SU-DHL-6 (cell line): ENCODE results near the gene BAIAP3.

Experiments
- H2AFZ ChIP-seq: fragments of 200-600 bp; sonication (generic); 2 replicates; pipeline ENCODE4 v1.6.1; 2014; ENCODE audit warnings: low read depth, mild to moderate bottlenecking, moderate library complexity, mixed read lengths, antibody characterized with exemption, low read length; ENCODE audit not compliant: severe bottlenecking
- H3F3A ChIP-seq: fragments of 200-600 bp; shearing (Covaris generic); 2 replicates; pipeline ENCODE4 v1.6.0; 2016; ENCODE audit warnings: antibody characterized with exemption, mild to moderate bottlenecking; ENCODE audit not compliant: insufficient read depth
- H3K27ac ChIP-seq: fragments of 200-600 bp; sonication (generic); 2 replicates; pipeline ENCODE4 v1.5.1; 2016; ENCODE audit warnings: low read depth, mild to moderate bottlenecking, low read length, moderate library complexity, mixed read lengths
- H3K27me3 ChIP-seq: fragments of 200-600 bp; sonication (generic), shearing (Covaris generic); 2 replicates; pipeline ENCODE4 v1.6.0; 2014; ENCODE audit warnings: mild to moderate bottlenecking, low read length
- H3K36me3 ChIP-seq: fragments of 200-600 bp; sonication (generic); 2 replicates; pipeline ENCODE4 v1.6.1; 2014; ENCODE audit warnings: mild to moderate bottlenecking, low read length, mixed read lengths
- H3K4me2 ChIP-seq: fragments of 300-600, 200-600 bp; shearing (Covaris generic), sonication (generic); 2 replicates; pipeline ENCODE4 v1.6.0; 2014; ENCODE audit warnings: low read length, low read depth, mild to moderate bottlenecking; ENCODE audit not compliant: poor library complexity, severe bottlenecking
- H3K4me3 ChIP-seq: fragments of 200-600 bp; sonication (generic); 2 replicates; pipeline ENCODE4 v1.5.1; 2014; ENCODE audit warnings: antibody characterized with exemption, low read length, mild to moderate bottlenecking, mixed read lengths; ENCODE audit not compliant: insufficient read depth, poor library complexity, severe bottlenecking
- H3K79me2 ChIP-seq: fragments of 200-600 bp; sonication (generic); 2 replicates; pipeline ENCODE4 v1.6.1; 2014; ENCODE audit warnings: mild to moderate bottlenecking, low read length, moderate library complexity; ENCODE audit not compliant: insufficient read depth
- H3K9ac ChIP-seq: fragments of 200-600 bp; sonication (generic); 2 replicates; pipeline ENCODE4 v1.7.0; 2014; ENCODE audit warnings: mild to moderate bottlenecking, low read length
- H3K9me2 ChIP-seq: fragments of 200-600 bp; sonication (generic); replicated peaks from 2 replicates; pipeline ENCODE4 v1.6.1; 2014; ENCODE audit warnings: low read length; ENCODE audit not compliant: insufficient read depth
- H3K9me3 ChIP-seq: fragments of 200-600 bp; sonication (generic); 2 replicates; pipeline ENCODE4 v1.6.1; 2014; ENCODE audit warnings: low read length, mixed read lengths; ENCODE audit not compliant: insufficient read depth
- H4K20me1 ChIP-seq: fragments of 200-600 bp; sonication (generic); 2 replicates; pipeline ENCODE4 v1.6.1; 2014; ENCODE audit warnings: low read depth, mild to moderate bottlenecking, antibody characterized with exemption, low read length, moderate library complexity, mixed read lengths
- CTCF ChIP-seq: fragments of 200-600 bp; sonication (generic); IDR thresholded peaks from one replicate; pipeline ENCODE4 v1.5.1; 2017; ENCODE audit warnings: antibody characterized with exemption, mild to moderate bottlenecking, low read length, moderate library complexity; ENCODE audit not compliant: insufficient read depth, poor library complexity, severe bottlenecking
- EZH2phosphoT487 ChIP-seq: fragments of 200-600 bp; sonication (generic), shearing (Covaris generic); conservative IDR thresholded peaks from 2 replicates; pipeline ENCODE4 v1.6.1; 2018; ENCODE audit warnings: mild to moderate bottlenecking, antibody characterized with exemption, low read length, moderate library complexity, mixed read lengths

BAIAP3 gene

GRCh38 chr16:1335211-1335971 lies 1.9 kb downstream of the BAIAP3 start:
- Histone ChIP-seq H2AFZ (no peak overlapping the region), H3K4me2 (no peak overlapping the region)

DNA sequence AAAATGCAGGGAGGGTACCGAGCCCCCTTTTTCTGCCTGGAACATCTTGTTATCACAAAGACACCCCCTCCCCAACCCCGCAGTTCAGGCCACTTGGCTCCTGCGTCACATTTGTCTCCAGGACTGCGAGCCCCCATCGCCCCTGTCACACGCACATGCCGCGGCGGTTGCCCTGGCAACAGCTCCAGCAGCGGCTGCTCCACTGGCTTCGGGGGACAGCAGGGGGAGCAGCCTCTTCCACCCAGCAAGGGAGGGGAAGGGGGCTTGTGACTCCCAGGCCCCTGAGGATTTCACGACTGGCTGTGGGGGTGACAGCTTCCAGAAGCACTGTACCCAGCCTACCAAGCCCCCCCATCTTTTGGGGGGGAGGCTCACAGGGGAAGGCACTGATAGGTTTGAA lies 2.6 kb downstream of the BAIAP3 start:
- Histone ChIP-seq H3K9ac (no peak overlapping the region), H3K9me3 (no peaks in the 10 kb centered on the region), H2AFZ (no peak overlapping the region), H3K27me3 (no peaks in the 10 kb centered on the region), H3K27ac (no peak overlapping the region), H3K36me3 (no peaks in the 10 kb centered on the region), H3K9me2 (no peaks in the 10 kb centered on the region), H3K4me2 (no peak overlapping the region), H3K4me3 (no peak overlapping the region), H4K20me1 (no peaks in the 10 kb centered on the region), H3F3A (no peaks in the 10 kb centered on the region), H3K79me2 (no peaks in the 10 kb centered on the region)
- no peak for TF ChIP-seq EZH2phosphoT487
- TF ChIP-seq CTCF, result no peak

More at GRCh38 chr16:1335211-1335971, 1.9 kb downstream of the BAIAP3 start:
- no peak overlapping the region for H3K9ac ChIP-seq
- H3F3A ChIP-seq, result no peaks in the 10 kb centered on the region
- TF ChIP-seq CTCF (no peak), EZH2phosphoT487 (no peak)
- no peaks in the 10 kb centered on the region for H3K79me2 ChIP-seq
- H3K4me3 ChIP-seq, result no peak overlapping the region
- H3K36me3 ChIP-seq, result no peaks in the 10 kb centered on the region
- H4K20me1 ChIP-seq, result no peaks in the 10 kb centered on the region
- no peak overlapping the region for H3K27ac ChIP-seq
- no peaks in the 10 kb centered on the region for H3K27me3 ChIP-seq
- H3K9me2 ChIP-seq, result no peaks in the 10 kb centered on the region
- H3K9me3 ChIP-seq, result no peaks in the 10 kb centered on the region

DNA sequence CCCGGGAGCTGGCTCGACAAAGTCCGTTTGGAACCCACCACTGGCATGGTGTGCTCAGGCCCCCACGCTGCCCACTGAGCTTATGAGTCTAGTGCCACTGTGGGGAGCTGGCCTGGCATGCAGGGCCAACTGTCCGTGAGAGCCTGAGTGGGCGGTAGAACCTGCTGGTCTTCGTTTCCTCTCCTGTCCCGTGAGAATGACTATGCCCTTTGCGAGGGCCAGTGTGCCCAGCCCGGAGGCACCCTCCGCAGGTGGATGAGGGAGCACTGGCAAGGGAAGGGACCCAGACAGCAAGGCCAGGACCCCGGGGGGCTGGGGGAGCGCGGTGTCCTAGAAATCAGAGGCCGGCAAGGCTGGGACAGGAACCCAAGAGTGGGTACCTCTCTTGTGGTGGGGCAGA lies 3.2 kb downstream of the BAIAP3 start:
- Histone ChIP-seq H3K9ac (no peak overlapping the region), H2AFZ (no peak overlapping the region), H3K27ac (no peak overlapping the region), H4K20me1 (no peaks in the 10 kb centered on the region), H3K36me3 (no peaks in the 10 kb centered on the region), H3K27me3 (no peaks in the 10 kb centered on the region), H3K4me2 (no peak overlapping the region), H3K9me2 (no peaks in the 10 kb centered on the region), H3F3A (no peaks in the 10 kb centered on the region), H3K4me3 (no peak overlapping the region), H3K79me2 (no peaks in the 10 kb centered on the region), H3K9me3 (no peaks in the 10 kb centered on the region)
- TF ChIP-seq CTCF, result no peak
- no peak for TF ChIP-seq EZH2phosphoT487
